CD4-positive, alpha-beta T cell treated with Interleukin-17A for 4 hours (primary cell): Measurements from ENCODE around the gene TOMM40.

Experiments used
- DNase-seq: peaks from one replicate; pipeline ENCODE4 v3.0.0-alpha.2; 2020; ENCODE audit warnings: mixed read lengths

The TOMM40 gene

GRCh38 chr19:44931541-44931940, 40.5 kb downstream of the TOMM40 start:
- DNase-seq, result no peak

GRCh38 chr19:44939668-44940067, 48.6 kb downstream of the TOMM40 start:
- DNase-seq, result no peak

- DNase-seq, result no peak
Measured at GRCh38 chr19:44942067-44942571, 51.1 kb downstream of the TOMM40 start, which contains the start of gene APOC4. Gene APOC4, plus strand, starts transcription at chr19:44942237. Its CDS starts 41 bp downstream, at chr19:44942278.

GRCh38 chr19:44943801-44944249, 52.8 kb downstream of the TOMM40 start:
- DNase-seq, result no peak

- DNase-seq, result no peak
Measured at GRCh38 chr19:44947041-44947581, 56.1 kb downstream of the TOMM40 start.

GRCh38 chr19:44948237-44948636, 57.2 kb downstream of the TOMM40 start:
- DNase-seq, result no peak

GRCh38 chr19:44948763-44949374, 57.8 kb downstream of the TOMM40 start:
- no peak for DNase-seq

GRCh38 chr19:44949550-44949949, 58.5 kb downstream of the TOMM40 start:
- no peak for DNase-seq

- peak; percentile 73 for DNase-seq
Measured at GRCh38 chr19:44951179-44952159, 60.4 kb downstream of the TOMM40 start.
